Measurements from ENCODE around the gene PDSS2.

The PDSS2 gene

DNA sequence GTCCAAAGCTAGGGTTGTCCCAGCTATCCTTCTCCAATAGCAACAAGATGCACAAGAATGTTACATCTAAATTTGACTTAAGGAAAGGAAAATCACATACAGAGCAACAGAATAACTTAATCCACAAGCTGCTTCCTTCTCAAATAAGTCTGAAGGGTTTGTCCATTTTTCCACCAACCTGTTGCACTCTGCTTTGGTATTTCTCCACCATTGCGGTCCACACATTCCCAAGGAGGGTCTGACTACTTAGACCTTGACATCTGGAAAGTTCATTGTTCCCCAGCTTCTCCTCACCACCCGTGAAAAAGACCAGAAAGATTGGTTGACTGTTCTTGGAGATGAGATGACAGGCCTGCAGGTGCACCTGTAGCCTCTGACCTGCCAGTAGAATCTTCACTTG lies 72.5 kb downstream of the PDSS2 start:
- Histone ChIP-seq H4K20me1 (ENCODE audit: insufficient read depth) (no peaks in the 10 kb centered on the region), H3K4me1 (ENCODE audit: low read depth, poor library complexity, severe bottlenecking) (no peaks in the 10 kb centered on the region), H3K9ac (no peak overlapping the region), H3K4me3 (IDR thresholded peaks at IDR 0.05; ENCODE audit: insufficient read depth, low read depth, low read length) (no peak overlapping the region), H3K79me2 (ENCODE audit: insufficient read depth, low read depth) (no peaks in the 10 kb centered on the region), H3K27ac (no peak overlapping the region), H3K36me3 (ENCODE audit: insufficient read depth) (no peaks in the 10 kb centered on the region), H2AFZ (ENCODE audit: low read depth) (no peak overlapping the region), H3K27me3 (ENCODE audit: insufficient read depth, low read depth) (no peaks in the 10 kb centered on the region), H3K4me2 (no peak overlapping the region)
- TF ChIP-seq, protein P1, sequence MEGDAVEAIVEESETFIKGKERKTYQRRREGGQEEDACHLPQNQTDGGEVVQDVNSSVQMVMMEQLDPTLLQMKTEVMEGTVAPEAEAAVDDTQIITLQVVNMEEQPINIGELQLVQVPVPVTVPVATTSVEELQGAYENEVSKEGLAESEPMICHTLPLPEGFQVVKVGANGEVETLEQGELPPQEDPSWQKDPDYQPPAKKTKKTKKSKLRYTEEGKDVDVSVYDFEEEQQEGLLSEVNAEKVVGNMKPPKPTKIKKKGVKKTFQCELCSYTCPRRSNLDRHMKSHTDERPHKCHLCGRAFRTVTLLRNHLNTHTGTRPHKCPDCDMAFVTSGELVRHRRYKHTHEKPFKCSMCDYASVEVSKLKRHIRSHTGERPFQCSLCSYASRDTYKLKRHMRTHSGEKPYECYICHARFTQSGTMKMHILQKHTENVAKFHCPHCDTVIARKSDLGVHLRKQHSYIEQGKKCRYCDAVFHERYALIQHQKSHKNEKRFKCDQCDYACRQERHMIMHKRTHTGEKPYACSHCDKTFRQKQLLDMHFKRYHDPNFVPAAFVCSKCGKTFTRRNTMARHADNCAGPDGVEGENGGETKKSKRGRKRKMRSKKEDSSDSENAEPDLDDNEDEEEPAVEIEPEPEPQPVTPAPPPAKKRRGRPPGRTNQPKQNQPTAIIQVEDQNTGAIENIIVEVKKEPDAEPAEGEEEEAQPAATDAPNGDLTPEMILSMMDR (conservative IDR thresholded peaks at IDR 0.05; ENCODE audit: low read depth, low read length), result no peak

DNA sequence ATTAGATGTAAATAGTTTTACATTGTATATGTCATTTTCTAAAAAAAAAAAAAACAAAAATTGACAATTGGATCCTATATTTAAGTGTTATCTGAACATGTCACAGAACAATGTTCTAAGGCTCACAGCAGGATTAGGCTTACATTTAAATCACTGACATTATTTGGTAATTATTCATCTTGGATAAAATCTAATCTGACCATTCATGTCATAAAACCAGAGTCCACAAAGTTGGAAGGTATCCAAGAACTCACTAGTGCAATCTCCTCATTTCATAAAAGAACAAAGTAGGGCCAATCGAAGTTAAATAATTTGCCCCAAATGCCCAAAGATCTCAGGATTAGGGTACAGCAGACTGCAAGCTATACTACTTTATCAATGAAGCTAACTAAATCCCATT lies 73.0 kb downstream of the PDSS2 start:
- no peaks in the 10 kb centered on the region for H3K27me3 ChIP-seq (ENCODE audit: insufficient read depth, low read depth)
- H3K4me3 ChIP-seq (IDR thresholded peaks at IDR 0.05; ENCODE audit: insufficient read depth, low read depth, low read length), result no peak overlapping the region
- H3K36me3 ChIP-seq (ENCODE audit: insufficient read depth), result no peaks in the 10 kb centered on the region
- no peaks in the 10 kb centered on the region for H4K20me1 ChIP-seq (ENCODE audit: insufficient read depth)
- H3K4me2 ChIP-seq, result no peak overlapping the region
- no peak overlapping the region for H3K9ac ChIP-seq
- no peaks in the 10 kb centered on the region for H3K4me1 ChIP-seq (ENCODE audit: low read depth, poor library complexity, severe bottlenecking)
- H3K27ac ChIP-seq, result no peak overlapping the region
- TF ChIP-seq, protein P1 (conservative IDR thresholded peaks at IDR 0.05; ENCODE audit: low read depth, low read length), result no peak
- no peak overlapping the region for H2AFZ ChIP-seq (ENCODE audit: low read depth)
- no peaks in the 10 kb centered on the region for H3K79me2 ChIP-seq (ENCODE audit: insufficient read depth, low read depth)

DNA sequence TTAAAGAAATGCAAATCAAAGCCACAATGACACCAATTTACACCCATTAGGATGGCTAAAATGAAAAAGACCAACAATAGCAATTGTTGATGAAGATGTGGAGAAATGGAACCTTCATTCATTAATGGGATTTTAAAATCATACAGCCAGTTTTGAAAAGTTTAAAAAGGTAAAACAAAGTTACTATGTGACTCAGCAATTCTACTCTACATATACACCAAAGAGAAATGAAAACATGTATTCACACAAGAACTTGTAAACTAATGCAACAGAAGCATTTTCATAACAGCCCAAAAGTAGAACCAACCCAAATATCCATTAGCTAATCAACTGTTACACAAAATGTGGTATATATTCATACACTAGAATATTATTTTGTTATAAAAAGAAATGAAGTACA lies 75.7 kb downstream of the PDSS2 start:
- no peak overlapping the region for H3K27ac ChIP-seq
- H3K9ac ChIP-seq, result no peak overlapping the region
- no peaks in the 10 kb centered on the region for H4K20me1 ChIP-seq (ENCODE audit: insufficient read depth)
- no peak overlapping the region for H3K4me2 ChIP-seq
- H3K36me3 ChIP-seq (ENCODE audit: insufficient read depth), result no peaks in the 10 kb centered on the region
- TF ChIP-seq, protein P1 (conservative IDR thresholded peaks at IDR 0.05; ENCODE audit: low read depth, low read length), result no peak
- H3K4me3 ChIP-seq (IDR thresholded peaks at IDR 0.05; ENCODE audit: insufficient read depth, low read depth, low read length), result no peak overlapping the region
- no peaks in the 10 kb centered on the region for H3K27me3 ChIP-seq (ENCODE audit: insufficient read depth, low read depth)
- no peaks in the 10 kb centered on the region for H3K79me2 ChIP-seq (ENCODE audit: insufficient read depth, low read depth)
- no peaks in the 10 kb centered on the region for H3K4me1 ChIP-seq (ENCODE audit: low read depth, poor library complexity, severe bottlenecking)
- no peak overlapping the region for H2AFZ ChIP-seq (ENCODE audit: low read depth)

DNA sequence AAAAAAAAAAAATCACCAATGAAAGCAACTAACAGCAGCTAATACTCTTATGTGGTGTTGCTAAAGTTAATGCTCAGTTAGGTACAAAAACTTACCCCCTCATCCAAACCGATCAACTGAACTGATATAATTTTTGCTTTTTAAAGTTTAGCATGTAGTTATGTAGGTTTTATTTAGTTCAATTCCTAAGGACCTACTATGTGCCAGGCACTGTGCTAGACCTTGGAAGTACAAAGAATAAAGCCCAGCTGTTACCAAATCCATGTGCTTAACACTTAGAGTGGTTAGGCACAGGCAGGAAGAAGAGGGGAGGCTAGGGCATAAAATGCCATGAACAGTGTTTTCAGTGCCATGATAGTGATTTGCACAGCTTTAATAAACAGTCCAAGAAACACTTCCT lies 85.1 kb downstream of the PDSS2 start:
- H3K4me3 ChIP-seq (IDR thresholded peaks at IDR 0.05; ENCODE audit: insufficient read depth, low read depth, low read length), result no peak overlapping the region
- no peak overlapping the region for H3K9ac ChIP-seq
- TF ChIP-seq, protein P1 (conservative IDR thresholded peaks at IDR 0.05; ENCODE audit: low read depth, low read length), result no peak
- no peak overlapping the region for H2AFZ ChIP-seq (ENCODE audit: low read depth)
- no peak overlapping the region for H3K27ac ChIP-seq
- no peak overlapping the region for H3K4me2 ChIP-seq
- no peaks in the 10 kb centered on the region for H3K4me1 ChIP-seq (ENCODE audit: low read depth, poor library complexity, severe bottlenecking)
- H3K79me2 ChIP-seq (ENCODE audit: insufficient read depth, low read depth), result no peaks in the 10 kb centered on the region
- H4K20me1 ChIP-seq (ENCODE audit: insufficient read depth), result no peaks in the 10 kb centered on the region
- no peaks in the 10 kb centered on the region for H3K27me3 ChIP-seq (ENCODE audit: insufficient read depth, low read depth)
- no peaks in the 10 kb centered on the region for H3K36me3 ChIP-seq (ENCODE audit: insufficient read depth)

DNA sequence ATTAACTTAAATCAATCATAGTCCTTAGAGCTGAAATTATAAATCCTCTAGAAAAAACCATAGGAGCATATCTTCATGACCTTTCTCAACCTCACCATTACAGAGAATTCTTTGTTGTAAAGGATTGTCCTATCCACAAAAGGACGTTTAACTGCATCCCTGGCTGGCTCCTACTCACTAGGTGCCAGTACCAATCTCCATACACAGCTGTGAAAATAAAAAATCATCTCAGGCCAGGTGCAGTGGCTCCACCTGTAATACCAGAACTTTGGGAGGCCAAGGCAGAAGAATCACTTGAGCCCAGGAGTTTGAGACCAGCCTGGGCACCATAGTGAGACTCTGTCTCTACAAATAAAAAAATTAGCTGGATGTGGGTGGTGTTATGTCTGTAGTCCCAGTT lies 89.9 kb downstream of the PDSS2 start:
- TF ChIP-seq, protein P1 (conservative IDR thresholded peaks at IDR 0.05; ENCODE audit: low read depth, low read length), result no peak
- Histone ChIP-seq H4K20me1 (ENCODE audit: insufficient read depth) (no peaks in the 10 kb centered on the region), H3K4me2 (no peak overlapping the region), H3K9ac (no peak overlapping the region), H3K79me2 (ENCODE audit: insufficient read depth, low read depth) (no peaks in the 10 kb centered on the region), H3K27me3 (ENCODE audit: insufficient read depth, low read depth) (no peaks in the 10 kb centered on the region), H3K27ac (no peak overlapping the region), H3K4me3 (IDR thresholded peaks at IDR 0.05; ENCODE audit: insufficient read depth, low read depth, low read length) (no peak overlapping the region), H2AFZ (ENCODE audit: low read depth) (no peak overlapping the region), H3K4me1 (ENCODE audit: low read depth, poor library complexity, severe bottlenecking) (peaks cover 3% of the 10 kb centered on the region), H3K36me3 (ENCODE audit: insufficient read depth) (no peaks in the 10 kb centered on the region)
